Amniotic stem cell (primary cell): ENCODE measurements around the gene C15orf39.
"Not testable (repeated sequence)": the region's sequence is repeated elsewhere in the genome, so short reads cannot be mapped to it uniquely, and the experiment has no call there.

ENCODE experiments used
- DNase-seq: peaks from one replicate; lab custom pipeline; 2025; lab: John Stamatoyannopoulos, UW

Gene C15orf39

GRCh38 chr15:75231836-75232235 lies 30.2 kb downstream of the C15orf39 start:
- no peak for DNase-seq

- DNase-seq: no peak
Measured at GRCh38 chr15:75232252-75232813, 30.7 kb downstream of the C15orf39 start.

- no peak for DNase-seq
Measured at GRCh38 chr15:75232826-75233503, 31.3 kb downstream of the C15orf39 start.

- no peak for DNase-seq
Measured at GRCh38 chr15:75233504-75234190, 32.0 kb downstream of the C15orf39 start.

- DNase-seq: no peak
Measured at GRCh38 chr15:75234191-75234810, 32.6 kb downstream of the C15orf39 start.

- DNase-seq: no peak
Measured at GRCh38 chr15:75235051-75235673, 33.5 kb downstream of the C15orf39 start.

GRCh38 chr15:75235760-75236729 lies 34.4 kb downstream of the C15orf39 start:
- no peak for DNase-seq

- no peak for DNase-seq
Measured at GRCh38 chr15:75237316-75237982, 35.8 kb downstream of the C15orf39 start.

- no peak for DNase-seq
Measured at GRCh38 chr15:75238150-75238549, 36.5 kb downstream of the C15orf39 start.

GRCh38 chr15:75245741-75246140 lies 44.1 kb downstream of the C15orf39 start:
- not testable (repeated sequence) for DNase-seq

- DNase-seq: not testable (repeated sequence)
Measured at GRCh38 chr15:75248991-75249390, 47.3 kb downstream of the C15orf39 start.

GRCh38 chr15:75249726-75250125 lies 48.0 kb downstream of the C15orf39 start:
- DNase-seq: no peak

- DNase-seq: not testable (repeated sequence)
Measured at GRCh38 chr15:75251343-75251742, 49.7 kb downstream of the C15orf39 start.

GRCh38 chr15:75252285-75252684 lies 50.6 kb downstream of the C15orf39 start:
- not testable (repeated sequence) for DNase-seq

- DNase-seq: not testable (repeated sequence)
Measured at GRCh38 chr15:75258034-75258433, 56.4 kb downstream of the C15orf39 start, which contains the start of gene GOLGA6C. Gene GOLGA6C, plus strand, starts transcription at chr15:75258334. Its CDS starts 265 bp downstream, at chr15:75258599.

- not testable (repeated sequence) for DNase-seq
Measured at GRCh38 chr15:75258620-75259343, 57.1 kb downstream of the C15orf39 start.

GRCh38 chr15:75259873-75260272 lies 58.2 kb downstream of the C15orf39 start:
- DNase-seq: not testable (repeated sequence)
